CD14-positive monocyte (primary cell): ENCODE data around the gene INPP5F. TPM values are rescaled to one million over a fixed set of nuclear protein-coding genes. Genes with fewer than 3 reads are reported as not detected.

Source experiments
- DNase-seq, 3 donors: peaks; one replicate each; pipeline ENCODE4 v3.0.0-alpha.2; 2011 to 2022
- H2AFZ ChIP-seq: 2 replicates; pipeline ENCODE4 v1.6.0; 2012; ENCODE audit warnings: mild to moderate bottlenecking, low read depth, low read length, inconsistent platforms; ENCODE audit not compliant: insufficient read depth, poor library complexity, severe bottlenecking
- H3K27ac ChIP-seq, 2 donors: 1 replicate in 1 of 2; 2 replicates in 1 of 2; pipeline ENCODE4 v1.5.1; 2012 to 2013; ENCODE audit warnings: low read length in 2 of 2, control low read depth in 1 of 2, inconsistent platforms in 1 of 2, low read depth in 1 of 2, mild to moderate bottlenecking in 1 of 2
- H3K27me3 ChIP-seq, 2 donors: one replicate each; pipeline versions ENCODE4 v1.6.0 to v1.6.1; 2011 to 2013; ENCODE audit warnings: low read length in 2 of 2; ENCODE audit not compliant: control insufficient read depth in 2 of 2, insufficient read depth in 2 of 2
- H3K36me3 ChIP-seq, 2 donors: replicated peaks in 1 of 2; 1 replicate in 1 of 2; 2 replicates in 1 of 2; pipeline versions ENCODE4 v1.5.1 to v1.6.1; 2012 to 2013; ENCODE audit warnings: low read length in 2 of 2, control low read depth in 1 of 2, inconsistent platforms in 1 of 2, mild to moderate bottlenecking in 1 of 2; ENCODE audit not compliant: insufficient read depth in 2 of 2, control insufficient read depth in 1 of 2
- H3K4me1 ChIP-seq, 2 donors: 1 replicate in 1 of 2; 2 replicates in 1 of 2; pipeline versions ENCODE4 v1.5.1 to v1.6.1; 2012 to 2013; ENCODE audit warnings: low read length in 2 of 2, control low read depth in 1 of 2, inconsistent platforms in 1 of 2, mild to moderate bottlenecking in 1 of 2, moderate library complexity in 1 of 2; ENCODE audit not compliant: insufficient read depth in 2 of 2, control insufficient read depth in 1 of 2
- H3K4me2 ChIP-seq: replicated peaks from 2 replicates; pipeline ENCODE3; 2012; ENCODE audit warnings: low read length, moderate library complexity, mild to moderate bottlenecking; ENCODE audit not compliant: poor library complexity, severe bottlenecking; ENCODE audit errors: extremely low read depth
- H3K4me3 ChIP-seq, 3 experiments: fragments of 200-600 bp in 1 of 3; sonication (generic) in 1 of 3; replicated peaks in 1 of 3; 1 replicate in 2 of 3; 2 replicates in 1 of 3; pipeline ENCODE4 v1.5.1; 2011 to 2013; ENCODE audit warnings: low read length in 3 of 3, mild to moderate bottlenecking in 3 of 3, control low read depth in 2 of 3, low read depth in 2 of 3, inconsistent platforms in 1 of 3, moderate library complexity in 1 of 3
- H3K79me2 ChIP-seq: 2 replicates; pipeline ENCODE4 v1.6.0; 2012; ENCODE audit warnings: mild to moderate bottlenecking, control low read depth, inconsistent platforms, low read length, moderate library complexity; ENCODE audit not compliant: insufficient read depth
- H3K9ac ChIP-seq: 2 replicates; pipeline ENCODE4 v1.6.0; 2017; ENCODE audit warnings: low read length, mild to moderate bottlenecking; ENCODE audit not compliant: insufficient read depth, poor library complexity, severe bottlenecking
- H3K9me3 ChIP-seq, 2 donors: replicated peaks in 1 of 2; 1 replicate in 1 of 2; 2 replicates in 1 of 2; pipeline versions ENCODE4 v1.5.1 to v1.6.1; 2012 to 2013; ENCODE audit warnings: low read length in 2 of 2, control low read depth in 1 of 2; ENCODE audit not compliant: control insufficient read depth in 1 of 2, insufficient read depth in 1 of 2
- H4K20me1 ChIP-seq: 2 replicates; pipeline ENCODE4 v1.6.0; 2012; ENCODE audit warnings: mild to moderate bottlenecking, low read length, control low read depth, moderate library complexity; ENCODE audit not compliant: insufficient read depth
- H3K27ac Mint-ChIP-seq, 7 donors: one replicate each; pipeline ENCODE4 v1.8.0; 2020; ENCODE audit warnings: mild to moderate bottlenecking in 7 of 7, mixed read lengths in 7 of 7, moderate library complexity in 6 of 7, inconsistent platforms in 2 of 7
- H3K27me3 Mint-ChIP-seq, 3 donors: one replicate each; pipeline ENCODE4 v1.8.0; 2021 to 2022; ENCODE audit warnings: low read depth in 3 of 3, mild to moderate bottlenecking in 3 of 3, mixed read lengths in 3 of 3, moderate library complexity in 3 of 3, inconsistent platforms in 1 of 3
- H3K36me3 Mint-ChIP-seq, 2 donors: one replicate each; pipeline ENCODE4 v1.8.0; 2020; ENCODE audit warnings: mixed read lengths in 2 of 2, inconsistent platforms in 1 of 2, mild to moderate bottlenecking in 1 of 2
- H3K4me1 Mint-ChIP-seq: one replicate; pipeline ENCODE4 v1.8.0; 2020; ENCODE audit warnings: mild to moderate bottlenecking, mixed read lengths
- H3K4me3 Mint-ChIP-seq, 2 donors: one replicate each; pipeline ENCODE4 v1.8.0; 2020; ENCODE audit warnings: mild to moderate bottlenecking in 2 of 2, mixed read lengths in 2 of 2, moderate library complexity in 1 of 2
- H3K9me3 Mint-ChIP-seq, 7 donors: one replicate each; pipeline ENCODE4 v1.8.0; 2020 to 2022; ENCODE audit warnings: mixed read lengths in 7 of 7, mild to moderate bottlenecking in 6 of 7, moderate library complexity in 6 of 7, inconsistent platforms in 2 of 7
- CTCF ChIP-seq: fragments of 200-600 bp; IDR thresholded peaks from one replicate; pipeline ENCODE4 v1.8.0; 2022; ENCODE audit warnings: antibody characterized with exemption, mild to moderate bottlenecking
- WGBS: methylation state at CpG from one replicate; pipeline ENCODE4 v1.1.5; 2013; ENCODE audit warnings: missing lambda C conversion rate; ENCODE audit not compliant: insufficient coverage; 5-methylcytosine and 5-hydroxymethylcytosine counted together
- intact Hi-C, 2 donors: fragments of 100-400 bp; cut with micrococcal nuclease; formaldehyde crosslinking; loops; one replicate each; pipeline versions ENCODE4 v1.15.0 to v1.15.1; 2023
- polyA plus RNA-seq, 3 donors: library from polyadenylated mRNA; depleted of rRNA in 1 of 3; unstranded in 2 of 3; stranded (reverse) in 1 of 3; fragments of 300-500 nt in 2 of 3; fragments of >200 nt in 1 of 3; fragmentation: Illumina TruSeq in 2 of 3; gene quantifications; 1 replicate in 2 of 3; 2 replicates in 1 of 3; pipeline ENCODE4 v1.2.3, GENCODE V29; 2012 to 2021

Gene INPP5F
- polyA plus RNA-seq, 3 donors: 5.1 to 6.9 (median 5.4) TPM

DNA sequence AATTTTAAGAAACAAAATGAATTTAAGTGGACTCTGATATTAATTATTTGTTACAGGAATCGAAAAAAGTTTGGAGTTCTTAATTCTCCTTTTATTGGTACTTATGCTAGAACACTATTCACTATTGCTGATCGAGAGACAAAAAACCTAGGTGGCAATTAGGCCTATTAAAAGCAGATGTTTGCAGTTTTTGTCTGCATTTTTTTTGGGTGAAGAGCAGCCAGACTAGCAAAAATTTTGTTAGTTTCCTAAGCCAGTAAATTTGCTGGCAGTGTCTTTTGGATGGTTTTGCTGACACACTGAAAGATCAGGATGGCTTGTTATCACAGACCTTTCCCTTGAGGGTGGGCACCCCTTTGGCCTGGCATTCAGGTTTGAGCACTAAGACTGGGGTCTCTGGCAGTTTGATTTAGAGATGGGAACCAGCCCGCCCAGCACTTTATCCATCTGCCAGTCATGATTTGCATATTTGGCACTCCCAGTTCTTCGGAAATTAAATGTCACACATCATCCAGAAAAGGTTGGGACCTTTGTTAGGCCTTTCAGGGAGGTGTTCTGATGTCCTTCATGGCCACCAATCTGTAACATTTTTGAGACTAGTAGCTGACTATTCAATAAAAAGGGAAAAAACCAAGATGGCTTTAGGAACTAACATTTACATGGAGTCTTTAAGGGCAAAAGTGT lies 57.3 kb downstream of the INPP5F start:
- Mint-ChIP-seq H3K4me3 (no peak overlapping the region), H3K9me3 (peaks cover 0 to 2% (median 0%) of the 10 kb centered on the region in 7 donors), H3K27me3 (peaks cover 0 to 3% (median 0%) of the 10 kb centered on the region in 3 donors), H3K27ac (no peak overlapping the region), H3K4me1 (peaks cover 39% of the 10 kb centered on the region), H3K36me3 (peaks cover 0 to 9% of the 10 kb centered on the region in 2 donors)
- Histone ChIP-seq H3K4me3 (no peak overlapping the region), H2AFZ (peak overlapping the region; percentile 29), H3K79me2 (no peaks in the 10 kb centered on the region), H3K27me3 (no peaks in the 10 kb centered on the region), H3K9me3 (no peaks in the 10 kb centered on the region), H3K9ac (no peak overlapping the region), H3K4me2 (peak overlapping the region; percentile 51), H3K36me3 (no peaks in the 10 kb centered on the region), H3K4me1 (peaks cover 25 to 41% of the 10 kb centered on the region in 2 donors), H3K27ac (no peak overlapping the region), H4K20me1 (no peaks in the 10 kb centered on the region)
- intact Hi-C loops: no loop called here
- no peak for DNase-seq
- no peak for TF ChIP-seq CTCF
- WGBS: no CpG with 5 or more reads among the region's 4 CpGs

DNA sequence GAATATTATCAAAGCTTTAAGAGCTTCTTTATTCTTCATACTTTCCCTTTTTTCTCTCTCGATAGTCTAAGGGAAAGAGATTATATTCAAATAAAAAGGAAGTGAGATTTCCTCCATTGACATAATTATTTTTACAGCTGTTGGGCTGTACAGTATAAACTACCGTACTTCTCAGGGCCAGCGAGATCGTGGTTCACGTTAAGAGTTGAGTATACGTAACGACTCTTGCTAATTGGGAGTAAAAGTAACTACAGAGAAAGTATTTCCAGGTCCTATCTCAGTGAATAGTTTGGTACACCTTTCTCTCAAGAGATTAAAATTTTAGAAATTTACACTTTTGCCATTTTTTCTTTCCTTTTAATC lies 57.8 kb downstream of the INPP5F start:
- peaks cover 0 to 2% (median 0%) of the 10 kb centered on the region in 3 donors for H3K27me3 Mint-ChIP-seq
- peaks cover 1 to 10% of the 10 kb centered on the region in 2 donors for H3K36me3 Mint-ChIP-seq
- Histone ChIP-seq H3K27me3 (no peaks in the 10 kb centered on the region), H3K9ac (no peak overlapping the region), H3K4me1 (peaks cover 25 to 41% of the 10 kb centered on the region in 2 donors), H3K4me3 (peak overlapping the region in 1 of 3 experiments; percentile 44), H3K4me2 (peak overlapping the region; percentile 51), H2AFZ (peak overlapping the region; percentile 29), H4K20me1 (no peaks in the 10 kb centered on the region), H3K36me3 (no peaks in the 10 kb centered on the region), H3K9me3 (no peaks in the 10 kb centered on the region), H3K79me2 (no peaks in the 10 kb centered on the region), H3K27ac (no peak overlapping the region)
- peak in 2 of 3 donors; percentile 10 to 18 for DNase-seq
- H3K27ac Mint-ChIP-seq: peak overlapping the region in 1 of 7 donors; percentile 30
- peaks cover 0 to 2% (median 0%) of the 10 kb centered on the region in 7 donors for H3K9me3 Mint-ChIP-seq
- intact Hi-C loops: no loop called here
- H3K4me1 Mint-ChIP-seq: peaks cover 39% of the 10 kb centered on the region
- TF ChIP-seq CTCF: no peak
- WGBS: no CpG with 5 or more reads among the region's 7 CpGs
- peak overlapping the region in 1 of 2 donors; percentile 53 for H3K4me3 Mint-ChIP-seq
